Fibroblast of villous mesenchyme (primary cell): Measurements from ENCODE around the gene PCNP. TPM values are rescaled to one million over a fixed set of nuclear protein-coding genes. Genes with fewer than 3 reads are reported as not detected.

Experiments used
- DNase-seq: peaks from one replicate; pipeline ENCODE4 v3.0.0-alpha.2; 2010; ENCODE audit warnings: low read depth
- H3K4me3 ChIP-seq: 2 replicates; pipeline ENCODE4 v1.5.1; 2011; ENCODE audit warnings: low read depth, mild to moderate bottlenecking, low read length
- total RNA-seq: library from RNA; depleted of rRNA; stranded (reverse); fragments of >200 nt; gene quantifications from 2 replicates; pipeline ENCODE4 v1.2.3, GENCODE V29; 2012
- TF ChIP-seq, protein P1 (sequence below): IDR thresholded peaks from 2 replicates; pipeline ENCODE4 v1.5.1; 2012; ENCODE audit warnings: low read depth, mild to moderate bottlenecking, low read length; ENCODE audit not compliant: insufficient read depth

PCNP gene
- 87.9 and 124 TPM in 2 replicates for total RNA-seq

GRCh38 chr3:101573449-101574387, at the start of gene PCNP:
PCNP (plus strand) TSS chr3:101574180; CDS start chr3:101574216, 36 bp downstream.
- H3K4me3 ChIP-seq, result peak within 1 kb of the TSS; percentile 91
- TF ChIP-seq, protein P1, sequence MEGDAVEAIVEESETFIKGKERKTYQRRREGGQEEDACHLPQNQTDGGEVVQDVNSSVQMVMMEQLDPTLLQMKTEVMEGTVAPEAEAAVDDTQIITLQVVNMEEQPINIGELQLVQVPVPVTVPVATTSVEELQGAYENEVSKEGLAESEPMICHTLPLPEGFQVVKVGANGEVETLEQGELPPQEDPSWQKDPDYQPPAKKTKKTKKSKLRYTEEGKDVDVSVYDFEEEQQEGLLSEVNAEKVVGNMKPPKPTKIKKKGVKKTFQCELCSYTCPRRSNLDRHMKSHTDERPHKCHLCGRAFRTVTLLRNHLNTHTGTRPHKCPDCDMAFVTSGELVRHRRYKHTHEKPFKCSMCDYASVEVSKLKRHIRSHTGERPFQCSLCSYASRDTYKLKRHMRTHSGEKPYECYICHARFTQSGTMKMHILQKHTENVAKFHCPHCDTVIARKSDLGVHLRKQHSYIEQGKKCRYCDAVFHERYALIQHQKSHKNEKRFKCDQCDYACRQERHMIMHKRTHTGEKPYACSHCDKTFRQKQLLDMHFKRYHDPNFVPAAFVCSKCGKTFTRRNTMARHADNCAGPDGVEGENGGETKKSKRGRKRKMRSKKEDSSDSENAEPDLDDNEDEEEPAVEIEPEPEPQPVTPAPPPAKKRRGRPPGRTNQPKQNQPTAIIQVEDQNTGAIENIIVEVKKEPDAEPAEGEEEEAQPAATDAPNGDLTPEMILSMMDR, result peak; percentile 83
- peak; percentile 99 for DNase-seq

GRCh38 chr3:101527441-101527840, 46.5 kb upstream of the PCNP start:
- no peak for DNase-seq
- no peak overlapping the region for H3K4me3 ChIP-seq
- TF ChIP-seq, protein P1, result no peak

GRCh38 chr3:101527906-101528305, 46.1 kb upstream of the PCNP start:
- DNase-seq, result no peak
- H3K4me3 ChIP-seq, result no peak overlapping the region
- TF ChIP-seq, protein P1, result no peak

DNA sequence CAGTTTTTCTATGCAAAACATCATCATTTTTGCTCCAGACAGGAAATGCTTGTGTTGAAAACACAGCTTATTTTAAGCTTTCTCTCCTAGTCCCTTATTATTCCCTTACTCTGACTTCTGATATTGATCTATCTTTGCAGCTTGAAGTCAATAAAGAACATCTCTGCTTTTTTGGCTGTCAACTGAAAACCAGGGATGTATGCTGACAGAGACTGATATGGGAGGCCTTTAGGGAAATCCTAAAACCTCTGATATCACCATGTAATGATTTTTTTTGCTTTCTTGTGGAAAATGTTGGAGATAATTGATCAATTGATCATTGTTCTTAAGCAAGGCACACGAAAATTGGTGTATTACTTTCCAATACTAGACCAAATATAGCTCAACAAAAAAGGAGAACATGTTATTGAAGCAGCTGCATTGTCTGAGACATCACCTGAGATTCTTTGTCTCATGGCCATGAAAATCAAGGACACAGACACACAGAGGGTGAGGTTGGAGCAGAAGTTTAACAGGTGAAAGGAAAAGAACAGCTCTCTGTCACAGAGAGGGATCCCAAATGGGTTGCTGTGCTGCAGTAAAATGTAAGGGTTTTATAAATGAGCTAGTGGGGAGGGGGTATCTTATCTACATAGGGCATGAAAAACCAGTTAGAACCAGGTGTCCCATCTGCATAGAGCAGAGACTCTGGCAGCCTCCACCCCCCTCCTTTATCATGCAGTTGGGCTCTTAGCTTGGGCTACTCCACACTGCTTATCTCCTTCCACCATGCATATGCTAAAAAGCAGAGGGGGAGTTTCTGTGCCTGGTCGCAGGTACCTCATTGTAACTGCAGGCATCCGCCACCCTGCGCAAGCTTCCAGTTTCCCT, 43.9 kb upstream of the PCNP start:
- TF ChIP-seq, protein P1, result no peak
- peak; percentile 37 for DNase-seq
- H3K4me3 ChIP-seq, result no peak overlapping the region

- DNase-seq, result no peak
- TF ChIP-seq, protein P1, result no peak
- no peak overlapping the region for H3K4me3 ChIP-seq
These were observed 43.3 kb upstream of the PCNP start for GRCh38 chr3:101530686-101531047.

DNA sequence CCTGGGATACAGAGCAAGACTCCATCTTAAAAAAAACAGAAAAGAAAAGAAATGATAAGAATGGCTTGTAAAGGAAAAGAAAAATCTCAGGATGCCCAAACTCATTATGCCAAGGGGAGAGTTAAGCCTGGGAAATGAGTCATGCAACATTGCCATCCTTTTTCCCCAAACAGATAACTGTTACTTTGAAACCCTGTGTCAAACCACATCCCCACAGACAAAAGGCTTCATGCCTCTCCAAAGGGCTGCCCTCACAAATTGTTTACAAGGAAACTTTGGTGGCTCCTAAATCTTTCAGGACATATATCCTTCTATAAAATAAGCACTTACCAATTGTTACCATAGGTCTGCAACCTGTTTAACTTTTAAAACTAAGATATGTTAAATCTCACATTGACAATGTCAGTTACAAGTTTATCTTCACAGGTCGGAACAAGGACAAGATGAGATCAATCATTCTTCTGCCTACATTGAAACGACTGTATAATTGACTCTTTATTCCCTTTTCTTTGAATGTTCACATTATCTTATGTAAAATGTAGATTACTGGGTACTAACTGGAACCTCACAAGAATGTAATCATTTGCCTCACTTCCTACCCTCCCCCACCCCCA, 42.4 kb upstream of the PCNP start:
- no peak overlapping the region for H3K4me3 ChIP-seq
- DNase-seq, result peak; percentile 33
- TF ChIP-seq, protein P1, result no peak
